H9 (cell line): ENCODE measurements around the gene MYRIP. TPM values are rescaled to one million over a fixed set of nuclear protein-coding genes. Genes with fewer than 3 reads are reported as not detected.

Source experiments
- DNase-seq: peaks from one replicate; pipeline ENCODE4 v3.0.0-alpha.2; 2017
- H2AFZ ChIP-seq: one replicate; pipeline ENCODE4 v1.6.1; 2013; ENCODE audit warnings: mild to moderate bottlenecking, low read length, control low read depth, moderate library complexity
- H2AK5ac ChIP-seq: 2 replicates; pipeline ENCODE4 v1.6.1; 2013; ENCODE audit warnings: low read length, control low read depth, mixed read lengths; ENCODE audit not compliant: insufficient read length
- H2BK120ac ChIP-seq: one replicate; pipeline ENCODE4 v1.6.1; 2013; ENCODE audit warnings: low read depth, mild to moderate bottlenecking, low read length, control low read depth, inconsistent platforms; ENCODE audit not compliant: poor library complexity, severe bottlenecking
- H2BK12ac ChIP-seq: 2 replicates; pipeline ENCODE4 v1.6.1; 2013; ENCODE audit warnings: low read length, control low read depth, mixed read lengths, low read depth; ENCODE audit not compliant: insufficient read length
- H2BK15ac ChIP-seq: 2 replicates; pipeline ENCODE4 v1.6.1; 2013; ENCODE audit warnings: low read depth, low read length, control low read depth
- H2BK20ac ChIP-seq: one replicate; pipeline ENCODE4 v1.6.1; 2013; ENCODE audit warnings: low read depth, mild to moderate bottlenecking, low read length, control low read depth, inconsistent platforms; ENCODE audit not compliant: poor library complexity, severe bottlenecking
- H2BK5ac ChIP-seq: 2 replicates; pipeline ENCODE4 v1.6.1; 2013; ENCODE audit warnings: low read length, control low read depth, mixed read lengths; ENCODE audit not compliant: insufficient read length
- H3K14ac ChIP-seq: 2 replicates; pipeline ENCODE4 v1.6.1; 2013; ENCODE audit warnings: low read length, control low read depth; ENCODE audit not compliant: insufficient read depth
- H3K18ac ChIP-seq: 2 replicates; pipeline ENCODE4 v1.6.1; 2013; ENCODE audit warnings: low read depth, mild to moderate bottlenecking, mixed read lengths, low read length, control low read depth; ENCODE audit not compliant: insufficient read length
- H3K23ac ChIP-seq: 2 replicates; pipeline ENCODE4 v1.6.1; 2013; ENCODE audit warnings: low read length, control low read depth, mixed read lengths, low read depth; ENCODE audit not compliant: insufficient read length
- H3K23me2 ChIP-seq: 2 replicates; pipeline ENCODE4 v1.6.1; 2013; ENCODE audit warnings: low read depth, mild to moderate bottlenecking, mixed read lengths, low read length, control low read depth; ENCODE audit not compliant: insufficient read length, poor library complexity, severe bottlenecking
- H3K27ac ChIP-seq: 2 replicates; pipeline ENCODE4 v1.5.1; 2013; ENCODE audit warnings: low read length, control low read depth, mixed read lengths, low read depth; ENCODE audit not compliant: insufficient read length
- H3K27me3 ChIP-seq: 2 replicates; pipeline ENCODE4 v1.6.1; 2013; ENCODE audit warnings: low read length, control low read depth, inconsistent platforms; ENCODE audit not compliant: insufficient read depth
- H3K4ac ChIP-seq: 2 replicates; pipeline ENCODE4 v1.6.1; 2013; ENCODE audit warnings: low read depth, mild to moderate bottlenecking, control low read depth, inconsistent platforms, low read length, moderate library complexity
- H3K4me1 ChIP-seq: 2 replicates; pipeline ENCODE4 v1.6.1; 2013; ENCODE audit warnings: low read length, control low read depth, inconsistent platforms; ENCODE audit not compliant: insufficient read depth
- H3K4me2 ChIP-seq: 2 replicates; pipeline ENCODE4 v1.6.1; 2013; ENCODE audit warnings: low read length, control low read depth, mixed read lengths; ENCODE audit not compliant: insufficient read length, insufficient read depth
- H3K56ac ChIP-seq: 2 replicates; pipeline ENCODE4 v1.6.1; 2013; ENCODE audit warnings: low read depth, mild to moderate bottlenecking, mixed read lengths, low read length, control low read depth; ENCODE audit not compliant: insufficient read length
- H3K79me1 ChIP-seq: 2 replicates; pipeline ENCODE4 v1.6.1; 2013; ENCODE audit warnings: low read depth, mild to moderate bottlenecking, moderate library complexity, low read length, control low read depth, inconsistent platforms; ENCODE audit not compliant: insufficient read depth, poor library complexity, severe bottlenecking
- H3K79me2 ChIP-seq: 2 replicates; pipeline ENCODE4 v1.6.1; 2013; ENCODE audit warnings: low read length, control low read depth, inconsistent platforms; ENCODE audit not compliant: insufficient read depth
- H3K9ac ChIP-seq: 2 replicates; pipeline ENCODE4 v1.6.1; 2013; ENCODE audit warnings: low read length, control low read depth, mixed read lengths; ENCODE audit not compliant: insufficient read length; ENCODE audit errors: extremely low read depth
- H3K9me3 ChIP-seq: one replicate; pipeline ENCODE4 v1.6.1; 2013; ENCODE audit warnings: low read depth, low read length, inconsistent platforms; ENCODE audit not compliant: control insufficient read depth
- H3T11ph ChIP-seq: one replicate; pipeline ENCODE4 v1.6.1; 2013; ENCODE audit warnings: mild to moderate bottlenecking, low read length, control low read depth, inconsistent platforms
- H4K20me1 ChIP-seq: one replicate; pipeline ENCODE4 v1.6.1; 2013; ENCODE audit not compliant: control insufficient read depth, insufficient read length, insufficient read depth
- H4K5ac ChIP-seq: 2 replicates; pipeline ENCODE4 v1.6.1; 2013; ENCODE audit warnings: low read depth, mild to moderate bottlenecking, mixed read lengths, low read length, control low read depth; ENCODE audit not compliant: insufficient read length
- H4K8ac ChIP-seq: replicated peaks from 2 replicates; pipeline ENCODE4 v1.6.1; 2013; ENCODE audit warnings: low read length, control low read depth, mixed read lengths, low read depth; ENCODE audit not compliant: insufficient read length
- H4K91ac ChIP-seq: 2 replicates; pipeline ENCODE4 v1.6.1; 2013; ENCODE audit warnings: low read depth, mild to moderate bottlenecking, moderate library complexity, mixed read lengths, low read length, control low read depth; ENCODE audit not compliant: insufficient read length
- H3K27ac Mint-ChIP-seq, 3 experiments: 2 replicates in 2 of 3; 3 replicates in 1 of 3; pipeline ENCODE4 v1.8.0; 2020 to 2021; ENCODE audit warnings: mixed read lengths in 3 of 3, mild to moderate bottlenecking in 1 of 3, moderate library complexity in 1 of 3
- H3K27me3 Mint-ChIP-seq: 2 replicates; pipeline ENCODE4 v1.8.0; 2021; ENCODE audit warnings: low read depth, mild to moderate bottlenecking, moderate library complexity, mixed read lengths
- H3K36me3 Mint-ChIP-seq, 3 experiments: 2 replicates in 2 of 3; 3 replicates in 1 of 3; pipeline ENCODE4 v1.8.0; 2020 to 2021; ENCODE audit warnings: low read depth in 3 of 3, mixed read lengths in 3 of 3; ENCODE audit not compliant: insufficient read depth in 1 of 3
- H3K4me1 Mint-ChIP-seq, 2 experiments: 2 replicates each; pipeline ENCODE4 v1.8.0; 2020; ENCODE audit warnings: mixed read lengths in 2 of 2
- H3K4me3 Mint-ChIP-seq, 2 experiments: 2 replicates in 1 of 2; 3 replicates in 1 of 2; pipeline ENCODE4 v1.8.0; 2020 to 2021; ENCODE audit warnings: mild to moderate bottlenecking in 2 of 2, mixed read lengths in 2 of 2, moderate library complexity in 1 of 2
- H3K9me3 Mint-ChIP-seq, 2 experiments: 2 replicates in 1 of 2; 3 replicates in 1 of 2; pipeline ENCODE4 v1.8.0; 2020; ENCODE audit warnings: mild to moderate bottlenecking in 2 of 2, mixed read lengths in 2 of 2, moderate library complexity in 1 of 2
- CTCF ChIP-seq: fragments of 200-600 bp; sonication (generic); conservative IDR thresholded peaks from 3 replicates; pipeline ENCODE4 v1.8.0; 2021; ENCODE audit warnings: antibody characterized with exemption, mild to moderate bottlenecking
- WGBS: extraction: QIAGEN DNeasy Blood & Tissue Kit; methylation state at CpG from one replicate; pipeline ENCODE4 v1.1.7; 2013; ENCODE audit warnings: missing lambda C conversion rate, low lambda C conversion rate, mixed read lengths; ENCODE audit not compliant: insufficient read length; ENCODE audit errors: extremely low coverage; 5-methylcytosine and 5-hydroxymethylcytosine counted together
- total RNA-seq: library from RNA; stranded (reverse); gene quantifications from 2 replicates; pipeline ENCODE4 v1.2.1, GENCODE V29; 2021

Gene MYRIP
- total RNA-seq, 1 experiment from 2014 or later: 1.8 TPM

DNA sequence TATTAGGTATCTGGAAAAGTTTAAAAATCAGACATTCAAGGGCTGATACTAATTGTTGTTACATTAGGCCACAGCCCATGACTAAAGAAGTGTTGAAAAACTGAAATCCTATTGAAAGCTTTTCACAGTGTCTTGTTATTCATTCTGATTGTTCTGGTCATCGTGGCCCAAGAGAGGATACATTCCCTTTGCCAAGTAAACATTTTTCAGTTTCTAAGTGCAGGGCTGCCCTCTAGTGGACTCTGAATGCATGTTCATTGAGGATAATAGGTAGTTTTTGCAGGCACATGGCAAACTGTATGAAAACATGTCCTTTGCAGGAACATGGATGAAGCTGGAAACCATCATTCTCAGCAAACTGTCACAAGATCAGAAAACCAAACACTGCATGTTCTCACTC lies 181.1 kb downstream of the MYRIP start:
- DNase-seq: peak; percentile 32
- Histone ChIP-seq H2BK15ac (no peak overlapping the region), H3K27me3 (no peaks in the 10 kb centered on the region), H3K14ac (no peak overlapping the region), H3K9me3 (peaks cover 8% of the 10 kb centered on the region), H4K5ac (no peak overlapping the region), H3T11ph (no peak overlapping the region), H3K9ac (no peak overlapping the region), H4K8ac (no peak overlapping the region), H2BK5ac (no peak overlapping the region), H3K18ac (no peak overlapping the region), H3K56ac (no peak overlapping the region), H3K4ac (no peak overlapping the region), H2AFZ (no peak overlapping the region), H2BK120ac (no peak overlapping the region), H3K4me2 (no peak overlapping the region), H2AK5ac (no peak overlapping the region), H3K79me2 (no peaks in the 10 kb centered on the region), H3K27ac (no peak overlapping the region), H3K23me2 (no peaks in the 10 kb centered on the region), H2BK20ac (no peak overlapping the region), H3K4me1 (no peaks in the 10 kb centered on the region), H4K20me1 (no peaks in the 10 kb centered on the region), H3K23ac (no peak overlapping the region), H4K91ac (no peak overlapping the region), H2BK12ac (no peak overlapping the region), H3K79me1 (no peaks in the 10 kb centered on the region)
- WGBS: no CpG with 5 or more reads among the region's 1 CpG
- H3K27me3 Mint-ChIP-seq: no peaks in the 10 kb centered on the region; the same call in none of the 2 replicates
- H3K36me3 Mint-ChIP-seq: peaks cover 19 to 43% (median 31%) of the 10 kb centered on the region in 3 experiments
- H3K4me3 Mint-ChIP-seq: no peak overlapping the region
- H3K27ac Mint-ChIP-seq: no peak overlapping the region
- peaks cover 61 to 67% of the 10 kb centered on the region in 2 experiments for H3K9me3 Mint-ChIP-seq
- no peaks in the 10 kb centered on the region for H3K4me1 Mint-ChIP-seq
- peak; percentile 82 for TF ChIP-seq CTCF
